H1 (cell line): ENCODE results near the gene TPD52L1. TPM values are rescaled to one million over a fixed set of nuclear protein-coding genes. Genes with fewer than 3 reads are reported as not detected.

Source experiments
- CTCF ChIA-PET: fragments of 300-600 bp; sonication (Branson Sonifier 250); formaldehyde crosslinking; loops from one replicate; lab custom pipeline; 2021; ENCODE audit not compliant: partially characterized antibody; lab: Charles Lee
- POLR2A ChIA-PET: fragments of 300-600 bp; sonication (Branson Sonifier 250); formaldehyde crosslinking; loops from one replicate; lab custom pipeline; 2021; ENCODE audit warnings: inconsistent platforms; ENCODE audit not compliant: partially characterized antibody; lab: Charles Lee
- DNase-seq, 2 experiments: peaks; one replicate each; pipeline versions ENCODE4 v3.0.0 to v3.0.0-alpha.2; 2010 to 2022; ENCODE audit warnings: low spot score in 2 of 2, low read depth in 1 of 2, mixed read lengths in 1 of 2
- FAIRE-seq: peaks from 2 replicates; lab custom pipeline; 2011; peaks lifted over from hg19 to GRCh38; lab: Jason Lieb, UNC
- H2AFZ ChIP-seq: 2 replicates; pipeline ENCODE4 v1.8.1; 2012; ENCODE audit warnings: low read length, inconsistent platforms
- H2AK5ac ChIP-seq: 2 replicates; pipeline ENCODE4 v1.6.1; 2013; ENCODE audit warnings: low read depth, low read length
- H2BK120ac ChIP-seq: replicated peaks from 2 replicates; pipeline ENCODE3; 2013; ENCODE audit warnings: low read depth, low read length, inconsistent platforms
- H2BK12ac ChIP-seq: 2 replicates; pipeline ENCODE4 v1.6.1; 2013; ENCODE audit warnings: low read depth, low read length
- H2BK15ac ChIP-seq: 2 replicates; pipeline ENCODE4 v1.6.1; 2013; ENCODE audit warnings: low read length
- H2BK20ac ChIP-seq: 2 replicates; pipeline ENCODE4 v1.6.1; 2013; ENCODE audit warnings: low read length
- H2BK5ac ChIP-seq: 2 replicates; pipeline ENCODE4 v1.6.1; 2013; ENCODE audit warnings: low read depth, low read length
- H3K14ac ChIP-seq: 2 replicates; pipeline ENCODE4 v1.6.1; 2013; ENCODE audit warnings: inconsistent platforms; ENCODE audit not compliant: insufficient read length
- H3K18ac ChIP-seq: 2 replicates; pipeline ENCODE4 v1.6.1; 2013; ENCODE audit warnings: low read length; ENCODE audit errors: extremely low read depth
- H3K23ac ChIP-seq: 2 replicates; pipeline ENCODE4 v1.6.1; 2013; ENCODE audit warnings: inconsistent platforms; ENCODE audit not compliant: insufficient read length
- H3K23me2 ChIP-seq: 2 replicates; pipeline ENCODE4 v1.6.1; 2013; ENCODE audit warnings: low read depth, low read length
- H3K27ac ChIP-seq: 2 replicates; pipeline ENCODE4 v1.6.1; 2011; ENCODE audit warnings: low read depth, low read length, inconsistent platforms
- H3K27me3 ChIP-seq, 4 experiments: replicated peaks in 1 of 4; 1 replicate in 1 of 4; 2 replicates in 3 of 4; pipeline versions ENCODE4 v1.6.1 to v1.8.1; 2011 to 2013; ENCODE audit warnings: low read length in 3 of 4, mild to moderate bottlenecking in 3 of 4, inconsistent platforms in 2 of 4, mixed read lengths in 2 of 4, moderate library complexity in 1 of 4; ENCODE audit not compliant: control insufficient read depth in 3 of 4, insufficient read depth in 3 of 4; ENCODE audit errors: extremely low read depth in 1 of 4
- H3K36me3 ChIP-seq, 4 experiments: 2 replicates each; pipeline versions ENCODE4 v1.6.1 to v1.8.1; 2011 to 2013; ENCODE audit warnings: mild to moderate bottlenecking in 4 of 4, low read length in 3 of 4, moderate library complexity in 2 of 4, control low read depth in 1 of 4, inconsistent platforms in 1 of 4; ENCODE audit not compliant: insufficient read depth in 4 of 4, control insufficient read depth in 2 of 4
- H3K4ac ChIP-seq: replicated peaks from 2 replicates; pipeline ENCODE3; 2013; ENCODE audit warnings: low read length, low read depth, mixed read lengths, inconsistent platforms; ENCODE audit not compliant: insufficient read length
- H3K4me1 ChIP-seq, 4 experiments: replicated peaks in 1 of 4; 1 replicate in 1 of 4; 2 replicates in 3 of 4; pipeline versions ENCODE4 v1.6.1 to v1.8.1; 2011 to 2013; ENCODE audit warnings: low read length in 3 of 4, inconsistent platforms in 2 of 4, mixed read lengths in 1 of 4; ENCODE audit not compliant: insufficient read depth in 4 of 4, control insufficient read depth in 3 of 4
- H3K4me2 ChIP-seq, 2 experiments: 2 replicates each; pipeline versions ENCODE4 v1.6.1 to v1.8.1; 2011 to 2013; ENCODE audit warnings: low read depth in 2 of 2, low read length in 2 of 2, control low read depth in 1 of 2, inconsistent platforms in 1 of 2, mild to moderate bottlenecking in 1 of 2; ENCODE audit not compliant: insufficient read depth in 1 of 2
- H3K4me3 ChIP-seq, 4 experiments: fragments of 200-600, 300-600 bp in 1 of 4; sonication (generic), shearing (Covaris generic), sonication (Bioruptor Twin) in 1 of 4; 2 replicates each; pipeline versions ENCODE4 v1.5.1 to v1.8.1; 2011 to 2016; ENCODE audit warnings: low read length in 4 of 4, low read depth in 3 of 4, control low read depth in 2 of 4, inconsistent platforms in 2 of 4, mild to moderate bottlenecking in 2 of 4, mixed read lengths in 1 of 4, moderate library complexity in 1 of 4; ENCODE audit not compliant: insufficient read depth in 2 of 4; ENCODE audit errors: extremely low read depth in 1 of 4
- H3K56ac ChIP-seq: replicated peaks from 2 replicates; pipeline ENCODE3; 2013; ENCODE audit warnings: low read depth, mild to moderate bottlenecking, mixed read lengths, low read length, inconsistent platforms; ENCODE audit not compliant: insufficient read length
- H3K79me1 ChIP-seq: 2 replicates; pipeline ENCODE4 v1.6.1; 2013; ENCODE audit warnings: low read depth, low read length, control low read depth
- H3K79me2 ChIP-seq, 2 experiments: 2 replicates each; pipeline versions ENCODE4 v1.6.1 to v1.8.1; 2012 to 2013; ENCODE audit warnings: low read length in 2 of 2, mild to moderate bottlenecking in 2 of 2, inconsistent platforms in 1 of 2; ENCODE audit not compliant: insufficient read depth in 2 of 2, control insufficient read depth in 1 of 2
- H3K9ac ChIP-seq, 4 experiments: replicated peaks in 1 of 4; 1 replicate in 1 of 4; 2 replicates in 3 of 4; pipeline versions ENCODE4 v1.6.1 to v1.8.1; 2011 to 2013; ENCODE audit warnings: low read depth in 3 of 4, low read length in 3 of 4, control low read depth in 2 of 4, mild to moderate bottlenecking in 2 of 4, moderate library complexity in 2 of 4, inconsistent platforms in 1 of 4; ENCODE audit errors: extremely low read depth in 1 of 4
- H3K9me3 ChIP-seq, 2 experiments: 2 replicates each; pipeline versions ENCODE4 v1.6.1 to v1.8.1; 2012 to 2013; ENCODE audit warnings: mild to moderate bottlenecking in 2 of 2, moderate library complexity in 2 of 2, control low read depth in 1 of 2, inconsistent platforms in 1 of 2, low read depth in 1 of 2, low read length in 1 of 2, mixed read lengths in 1 of 2; ENCODE audit not compliant: insufficient read depth in 2 of 2
- H4K20me1 ChIP-seq, 2 experiments: replicated peaks in 1 of 2; 2 replicates each; pipeline versions ENCODE3 to v1.8.1; 2011 to 2013; ENCODE audit warnings: inconsistent platforms in 2 of 2, low read length in 2 of 2, mild to moderate bottlenecking in 1 of 2; ENCODE audit not compliant: insufficient read depth in 2 of 2, control insufficient read depth in 1 of 2
- H4K5ac ChIP-seq: 2 replicates; pipeline ENCODE4 v1.6.1; 2013; ENCODE audit warnings: low read length, low read depth, mixed read lengths, inconsistent platforms; ENCODE audit not compliant: insufficient read length
- H4K8ac ChIP-seq: 2 replicates; pipeline ENCODE4 v1.8.0; 2013; ENCODE audit warnings: mild to moderate bottlenecking, moderate library complexity, low read length, inconsistent platforms; ENCODE audit not compliant: insufficient read depth; ENCODE audit errors: extremely low read depth
- H4K91ac ChIP-seq: replicated peaks from 2 replicates; pipeline ENCODE3; 2013; ENCODE audit warnings: low read length, mixed read lengths, inconsistent platforms; ENCODE audit not compliant: insufficient read length
- EZH2 ChIP-seq: fragments of 200-600 bp; sonication (generic); IDR thresholded peaks from 2 replicates; pipeline ENCODE4 v1.7.1; 2012; ENCODE audit warnings: low read depth, mild to moderate bottlenecking, moderate library complexity, low read length, inconsistent platforms; ENCODE audit not compliant: severe bottlenecking
- POLR2AphosphoS5 ChIP-seq: IDR thresholded peaks from 2 replicates; pipeline ENCODE4 v1.6.1; 2011; ENCODE audit warnings: low read depth, low read length
- RFX5 ChIP-seq: IDR thresholded peaks from 2 replicates; pipeline ENCODE4 v1.6.1; 2011; ENCODE audit warnings: low read depth, low read length, improper control_type of control experiment, borderline replicate concordance
- RXRA ChIP-seq: IDR thresholded peaks from 2 replicates; pipeline ENCODE4 v1.6.1; 2011; ENCODE audit warnings: low read depth, mild to moderate bottlenecking, low read length, moderate library complexity; ENCODE audit not compliant: insufficient read depth
- WGBS, 2 experiments: shearing (Covaris generic) in 1 of 2; methylation state at CpG; one replicate each; pipeline versions ENCODE4 v1.1.6 to v1.1.7; 2013 to 2015; ENCODE audit warnings: low lambda C conversion rate in 2 of 2, mixed read lengths in 2 of 2, inconsistent platforms in 1 of 2, low coverage in 1 of 2, missing lambda C conversion rate in 1 of 2; ENCODE audit not compliant: insufficient replicate concordance in 2 of 2, insufficient coverage in 1 of 2, insufficient read length in 1 of 2; ENCODE audit errors: extremely low coverage in 1 of 2, missing lambda C conversion rate in 1 of 2; 5-methylcytosine and 5-hydroxymethylcytosine counted together
- polyA plus RNA-seq, 7 experiments: library from polyadenylated mRNA; depleted of rRNA in 3 of 7; stranded (reverse) in 5 of 7; unstranded in 2 of 7; fragments of >200 nt in 5 of 7; fragments of 200-250 nt in 2 of 7; gene quantifications; 1 replicate in 5 of 7; 2 replicates in 1 of 7; 4 replicates in 1 of 7; pipeline versions ENCODE4 v1.2.1 to v1.2.3, GENCODE V29; 2011 to 2013; ENCODE audit warnings: missing spikeins in 2 of 7, mixed read lengths in 2 of 7
- total RNA-seq: library from RNA; stranded (reverse); fragmentation: NEBNext Ultra II Directional; extraction: Animal tissue kit (Norgen Biotek cat#: 25700); gene quantifications from 2 replicates; pipeline ENCODE4 v1.2.1, GENCODE V29; 2021

The TPD52L1 gene
- total and polyA plus RNA-seq, 2 of the 8 experiments (the other 6 are each of a cell fraction or from before 2014, with no cell fraction given): 7.4 to 14.2 TPM

DNA sequence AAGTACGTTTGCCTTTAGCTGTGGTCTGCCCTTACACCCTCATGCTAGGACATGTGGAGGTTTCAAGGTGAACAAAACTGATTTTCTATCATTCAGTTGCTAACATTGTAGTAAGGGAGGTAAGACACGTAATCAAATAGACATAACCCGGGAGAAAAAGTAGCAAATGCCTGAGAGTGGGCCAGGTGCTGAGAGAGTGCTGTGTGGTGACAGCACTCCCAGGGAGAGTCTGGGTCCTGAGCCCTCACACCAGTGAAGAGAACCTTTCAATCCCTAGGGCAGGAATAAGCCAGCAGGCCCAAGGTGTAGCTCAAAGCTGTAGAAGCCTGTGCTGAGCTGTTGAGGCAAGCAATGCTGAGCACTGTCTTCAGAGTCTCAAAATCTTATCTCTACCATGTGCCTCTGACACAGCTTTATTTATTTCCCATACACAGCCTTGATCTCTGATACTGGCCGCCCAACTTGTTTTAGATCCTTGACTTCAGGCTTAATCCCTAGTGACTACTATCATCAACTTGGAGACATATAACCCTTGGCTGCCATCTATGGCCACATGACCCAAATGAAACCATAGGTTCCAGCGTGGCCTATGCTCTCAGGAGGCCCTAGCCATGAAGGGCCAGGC is 55.2 kb downstream of the TPD52L1 start:
- H3K27ac ChIP-seq: no peak overlapping the region
- H4K8ac ChIP-seq: no peak overlapping the region
- H4K91ac ChIP-seq: no peak overlapping the region
- H2BK12ac ChIP-seq: no peak overlapping the region
- CTCF ChIA-PET: interaction anchor here (1.3 to 9.9 kb wide), 3 partner anchors 9 to 95 kb away, joined by 3 to 79 read pairs (median 4); no protein-coding TSS in a partner anchor
- no peak overlapping the region for H2BK120ac ChIP-seq
- no peak overlapping the region for H3K14ac ChIP-seq
- H3K23me2 ChIP-seq: 0 out of 2 replicates have a peak, but pooled peaks cover 2% of the 10 kb centered on the region
- no peak overlapping the region for H2BK5ac ChIP-seq
- H3K79me1 ChIP-seq: no peaks in the 10 kb centered on the region
- no peak overlapping the region for H3K23ac ChIP-seq
- H3K56ac ChIP-seq: no peak overlapping the region
- H3K18ac ChIP-seq: no peak overlapping the region
- no peak overlapping the region for H3K4ac ChIP-seq
- FAIRE-seq (no peak), DNase-seq (no peak)
- no peak overlapping the region for H3K4me2 ChIP-seq
- H3K79me2 ChIP-seq: no peaks in the 10 kb centered on the region
- no peaks in the 10 kb centered on the region for H3K4me1 ChIP-seq
- no peak overlapping the region for H3K9ac ChIP-seq
- H3K4me3 ChIP-seq: no peak overlapping the region
- H2AK5ac ChIP-seq: no peak overlapping the region
- H2BK20ac ChIP-seq: no peak overlapping the region
- no peaks in the 10 kb centered on the region for H3K9me3 ChIP-seq
- no peaks in the 10 kb centered on the region for H4K20me1 ChIP-seq
- no peaks in the 10 kb centered on the region for H3K27me3 ChIP-seq
- POLR2A ChIA-PET: no interaction called here
- H3K36me3 ChIP-seq: no peaks in the 10 kb centered on the region
- no peak overlapping the region for H2BK15ac ChIP-seq
- no peak overlapping the region for H4K5ac ChIP-seq
- no peak overlapping the region for H2AFZ ChIP-seq
- 83% methylated on average over 5 of the region's 5 CpGs; no CpG with 5 or more reads in 1 of the 2 experiments for WGBS, 2 experiments
- TF ChIP-seq POLR2AphosphoS5 (no peak), RXRA (no peak), RFX5 (no peak), EZH2 (no peak)
